ENCODE measurements around the gene ZNF655. TPM values are rescaled to one million over a fixed set of nuclear protein-coding genes. Genes with fewer than 3 reads are reported as not detected.

ZNF655 gene
- total RNA-seq, 2 donors from 2014 or later: 79.2 to 98.5 TPM

- no peak for ATAC-seq (replicated peaks)
- Mint-ChIP-seq H3K27ac (no peak overlapping the region), H3K36me3 (ENCODE audit: low read depth) (peaks cover 31% of the 10 kb centered on the region), H3K4me3 (peak overlapping the region; percentile 97), H3K9me3 (no peaks in the 10 kb centered on the region), H3K4me1 (peaks cover 26% of the 10 kb centered on the region), H3K27me3 (no peaks in the 10 kb centered on the region)
Observed at GRCh38 chr7:99614495-99614894, 56.1 kb downstream of the ZNF655 start.

DNA sequence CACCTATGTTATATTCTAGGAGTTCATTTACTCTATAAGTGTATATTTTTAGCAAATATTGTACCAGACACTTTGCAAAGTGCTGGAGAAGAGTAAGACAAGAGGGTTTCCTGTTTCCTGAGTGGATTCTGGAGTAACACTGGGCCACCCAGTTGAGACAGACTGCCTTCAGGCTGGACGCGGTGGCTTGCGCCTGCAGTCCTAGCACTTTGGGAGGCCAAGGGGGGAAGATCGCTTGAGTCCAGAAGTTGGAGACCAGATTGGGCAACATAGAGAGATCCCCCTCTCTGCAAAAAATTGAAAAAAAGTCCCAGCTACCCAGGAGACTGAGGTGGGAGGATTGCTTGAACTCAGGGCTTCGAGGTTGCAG, 57.5 kb downstream of the ZNF655 start:
- Mint-ChIP-seq H3K36me3 (ENCODE audit: low read depth) (peaks cover 46% of the 10 kb centered on the region), H3K4me3 (peak overlapping the region; percentile 97), H3K27ac (peak overlapping the region; percentile 97), H3K9me3 (no peaks in the 10 kb centered on the region), H3K27me3 (no peaks in the 10 kb centered on the region), H3K4me1 (peaks cover 26% of the 10 kb centered on the region)
- no peak for ATAC-seq (replicated peaks)

GRCh38 chr7:99616359-99617191, 58.1 kb downstream of the ZNF655 start, which contains the start of gene ZSCAN25:
ZSCAN25 (plus strand) TSS chr7:99616946; CDS start chr7:99619607, 2,661 bp downstream.
- Mint-ChIP-seq H3K4me1 (peaks cover 26% of the 10 kb centered on the region), H3K36me3 (ENCODE audit: low read depth) (peaks cover 52% of the 10 kb centered on the region), H3K27ac (peak within 1 kb of the TSS; percentile 97), H3K4me3 (peak within 1 kb of the TSS; percentile 97), H3K27me3 (no peaks in the 10 kb centered on the region), H3K9me3 (no peaks in the 10 kb centered on the region)
- ATAC-seq (replicated peaks): peak; percentile 94

- Mint-ChIP-seq H3K27ac (peak overlapping the region; percentile 97), H3K9me3 (no peaks in the 10 kb centered on the region), H3K27me3 (no peaks in the 10 kb centered on the region), H3K36me3 (ENCODE audit: low read depth) (peaks cover 59% of the 10 kb centered on the region), H3K4me3 (peak overlapping the region; percentile 97), H3K4me1 (peaks cover 27% of the 10 kb centered on the region)
- ATAC-seq (replicated peaks): no peak
Observed at GRCh38 chr7:99617192-99617781, 58.8 kb downstream of the ZNF655 start.

GRCh38 chr7:99618726-99619125, 60.3 kb downstream of the ZNF655 start:
- Mint-ChIP-seq H3K4me1 (peaks cover 31% of the 10 kb centered on the region), H3K4me3 (peak overlapping the region; percentile 97), H3K9me3 (no peaks in the 10 kb centered on the region), H3K36me3 (ENCODE audit: low read depth) (peaks cover 73% of the 10 kb centered on the region), H3K27ac (peak overlapping the region; percentile 97), H3K27me3 (no peaks in the 10 kb centered on the region)
- ATAC-seq (replicated peaks): no peak

GRCh38 chr7:99619571-99620130, 61.2 kb downstream of the ZNF655 start:
- Mint-ChIP-seq H3K4me1 (peaks cover 40% of the 10 kb centered on the region), H3K9me3 (no peaks in the 10 kb centered on the region), H3K27me3 (no peaks in the 10 kb centered on the region), H3K36me3 (ENCODE audit: low read depth) (peaks cover 83% of the 10 kb centered on the region), H3K27ac (peak overlapping the region; percentile 97), H3K4me3 (peak overlapping the region; percentile 97)
- ATAC-seq (replicated peaks): no peak

- H3K4me3 Mint-ChIP-seq: peak overlapping the region; percentile 93
- peaks cover 99% of the 10 kb centered on the region for H3K36me3 Mint-ChIP-seq (ENCODE audit: low read depth)
- no peaks in the 10 kb centered on the region for H3K9me3 Mint-ChIP-seq
- peak overlapping the region; percentile 97 for H3K27ac Mint-ChIP-seq
- no peaks in the 10 kb centered on the region for H3K27me3 Mint-ChIP-seq
- peaks cover 50% of the 10 kb centered on the region for H3K4me1 Mint-ChIP-seq
- no peak for ATAC-seq (replicated peaks)
Observed at GRCh38 chr7:99621271-99621670, 62.8 kb downstream of the ZNF655 start.

GRCh38 chr7:99622596-99622995, 64.2 kb downstream of the ZNF655 start:
- Mint-ChIP-seq H3K36me3 (ENCODE audit: low read depth) (peaks cover 100% of the 10 kb centered on the region), H3K27me3 (no peaks in the 10 kb centered on the region), H3K27ac (peak overlapping the region; percentile 97), H3K9me3 (no peaks in the 10 kb centered on the region), H3K4me1 (peaks cover 55% of the 10 kb centered on the region), H3K4me3 (peak overlapping the region; percentile 93)
- ATAC-seq (replicated peaks): peak; percentile 13

DNA sequence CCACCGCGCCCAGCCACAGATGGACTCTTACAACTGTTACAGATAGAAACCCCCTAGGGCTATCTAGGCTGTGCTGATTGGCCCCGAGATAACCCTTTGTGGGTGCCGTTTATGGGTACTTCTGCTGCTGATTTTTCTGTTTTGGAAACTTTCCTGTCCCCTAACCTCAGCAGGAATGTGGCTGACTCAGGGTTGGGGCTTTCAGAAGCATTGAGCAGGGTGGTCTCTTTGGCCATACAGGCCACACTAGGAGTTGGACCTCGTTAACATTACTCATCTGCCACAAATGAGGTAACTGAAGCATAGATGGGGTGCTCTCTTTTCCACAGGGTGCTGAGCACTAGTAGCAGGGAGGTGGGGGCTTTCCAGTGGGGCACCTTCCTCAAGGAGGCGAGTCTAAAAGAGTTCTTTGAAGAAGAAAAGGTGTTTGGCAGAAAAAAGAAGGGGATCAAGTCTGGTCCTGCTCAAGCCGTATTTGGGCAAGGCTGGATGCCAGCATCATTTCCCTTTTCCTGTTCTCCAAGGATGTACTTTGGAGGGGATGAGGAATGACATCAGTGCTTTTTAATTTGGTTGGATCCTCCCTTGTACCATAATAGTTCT, 64.8 kb downstream of the ZNF655 start:
- Mint-ChIP-seq H3K9me3 (no peaks in the 10 kb centered on the region), H3K27me3 (no peaks in the 10 kb centered on the region), H3K27ac (peak overlapping the region; percentile 97), H3K4me1 (peaks cover 49% of the 10 kb centered on the region), H3K36me3 (ENCODE audit: low read depth) (peaks cover 100% of the 10 kb centered on the region), H3K4me3 (peak overlapping the region; percentile 93)
- ATAC-seq (replicated peaks): peak; percentile 80

DNA sequence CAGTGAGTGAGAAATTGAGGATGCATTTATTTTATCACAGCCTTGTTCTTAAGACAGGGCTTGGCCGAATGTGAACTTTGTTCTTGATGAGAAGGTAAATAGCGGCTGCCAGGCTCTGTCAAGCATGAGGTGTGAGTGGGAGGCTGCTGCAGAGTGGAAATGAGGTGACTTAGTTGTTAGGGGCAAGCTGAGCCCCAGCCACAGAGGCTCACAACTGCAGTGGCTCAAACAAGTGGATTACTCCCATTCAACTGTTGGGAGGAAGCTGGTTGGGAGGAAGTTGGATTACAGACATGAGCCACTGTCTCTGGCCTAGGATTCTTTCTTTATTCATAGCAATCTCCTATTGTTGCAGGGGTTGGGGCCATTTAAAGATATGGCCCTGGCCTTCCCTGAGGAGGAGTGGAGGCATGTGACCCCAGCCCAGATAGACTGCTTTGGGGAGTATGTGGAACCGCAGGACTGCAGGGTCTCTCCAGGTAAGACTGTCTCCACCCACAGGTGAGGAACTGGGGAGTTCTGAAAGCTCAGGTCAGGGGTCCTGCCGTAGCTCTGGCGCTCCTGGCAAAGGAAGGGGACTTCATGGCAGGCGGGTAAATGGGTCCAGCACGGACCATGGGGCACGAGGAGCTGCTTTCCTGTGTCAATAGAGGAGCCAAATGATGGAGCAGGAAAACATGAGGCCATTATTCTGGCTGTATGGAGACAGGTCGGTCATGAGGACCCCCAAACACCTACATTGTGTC, 65.4 kb downstream of the ZNF655 start:
- H3K27ac Mint-ChIP-seq: peak overlapping the region; percentile 97
- ATAC-seq (replicated peaks): peak; percentile 64
- H3K4me1 Mint-ChIP-seq: peaks cover 49% of the 10 kb centered on the region
- H3K4me3 Mint-ChIP-seq: peak overlapping the region; percentile 93
- H3K27me3 Mint-ChIP-seq: no peaks in the 10 kb centered on the region
- no peaks in the 10 kb centered on the region for H3K9me3 Mint-ChIP-seq
- H3K36me3 Mint-ChIP-seq (ENCODE audit: low read depth): peaks cover 100% of the 10 kb centered on the region

GRCh38 chr7:99624484-99624883, 66.0 kb downstream of the ZNF655 start:
- Mint-ChIP-seq H3K27ac (peak overlapping the region; percentile 97), H3K4me1 (peaks cover 45% of the 10 kb centered on the region), H3K4me3 (peak overlapping the region; percentile 93), H3K36me3 (ENCODE audit: low read depth) (peaks cover 100% of the 10 kb centered on the region), H3K9me3 (no peaks in the 10 kb centered on the region), H3K27me3 (no peaks in the 10 kb centered on the region)
- ATAC-seq (replicated peaks): peak; percentile 67

- H3K27ac Mint-ChIP-seq: peak overlapping the region; percentile 97
- peaks cover 44% of the 10 kb centered on the region for H3K4me1 Mint-ChIP-seq
- H3K36me3 Mint-ChIP-seq (ENCODE audit: low read depth): peaks cover 100% of the 10 kb centered on the region
- no peaks in the 10 kb centered on the region for H3K27me3 Mint-ChIP-seq
- no peaks in the 10 kb centered on the region for H3K9me3 Mint-ChIP-seq
- ATAC-seq (replicated peaks): no peak
- H3K4me3 Mint-ChIP-seq: peak overlapping the region; percentile 93
Observed at GRCh38 chr7:99625321-99625720, 66.9 kb downstream of the ZNF655 start.

GRCh38 chr7:99625961-99626360, 67.5 kb downstream of the ZNF655 start:
- no peak for ATAC-seq (replicated peaks)
- H3K27me3 Mint-ChIP-seq: no peaks in the 10 kb centered on the region
- no peaks in the 10 kb centered on the region for H3K9me3 Mint-ChIP-seq
- H3K4me3 Mint-ChIP-seq: peak overlapping the region; percentile 93
- H3K27ac Mint-ChIP-seq: peak overlapping the region; percentile 97
- H3K36me3 Mint-ChIP-seq (ENCODE audit: low read depth): peaks cover 100% of the 10 kb centered on the region
- H3K4me1 Mint-ChIP-seq: peaks cover 44% of the 10 kb centered on the region

Data from activated T-helper 17 cell treated with anti-CD3 and anti-CD28 coated beads, Interleukin-2, amount 50 U/mL, for 72 hours (primary cell).